Stimulated activated CD4-positive, alpha-beta T cell treated with anti-CD3 and anti-CD28 coated beads, Interleukin-4, amount 100 ng/mL, for 24 hours (primary cell): Measurements from ENCODE around the gene TNIK.
A peak's percentile ranks its signal among the peaks of the same experiment; 100 is the strongest.

Source experiments
- DNase-seq: peaks from one replicate; pipeline ENCODE4 v3.0.0-alpha.2; 2020

The TNIK gene

GRCh38 chr3:171358181-171358880 lies 101.9 kb downstream of the TNIK start:
- DNase-seq, result no peak

- no peak for DNase-seq
Observed at GRCh38 chr3:171357721-171358120, 102.5 kb downstream of the TNIK start.

- no peak for DNase-seq
Observed at GRCh38 chr3:171356251-171356650, 104.0 kb downstream of the TNIK start.

GRCh38 chr3:171354706-171355582 lies 105.3 kb downstream of the TNIK start:
- no peak for DNase-seq

GRCh38 chr3:171354049-171354705 lies 106.0 kb downstream of the TNIK start:
- no peak for DNase-seq

- no peak for DNase-seq
Observed at GRCh38 chr3:171353423-171353822, 106.8 kb downstream of the TNIK start.

GRCh38 chr3:171352387-171352935 lies 107.7 kb downstream of the TNIK start:
- DNase-seq, result no peak

- DNase-seq, result peak; percentile 11
Observed at GRCh38 chr3:171351676-171352075, 108.5 kb downstream of the TNIK start.

- DNase-seq, result no peak
Observed at GRCh38 chr3:171350364-171350763, 109.8 kb downstream of the TNIK start.

- no peak for DNase-seq
Observed at GRCh38 chr3:171349392-171349791, 110.8 kb downstream of the TNIK start.

- DNase-seq, result no peak
Observed at GRCh38 chr3:171348121-171348520, 112.1 kb downstream of the TNIK start.

- no peak for DNase-seq
Observed at GRCh38 chr3:171347301-171348039, 112.7 kb downstream of the TNIK start.

GRCh38 chr3:171346582-171347300 lies 113.5 kb downstream of the TNIK start:
- no peak for DNase-seq

- DNase-seq, result no peak
Observed at GRCh38 chr3:171346019-171346418, 114.2 kb downstream of the TNIK start.

GRCh38 chr3:171345107-171345843 lies 114.9 kb downstream of the TNIK start:
- no peak for DNase-seq

- no peak for DNase-seq
Observed at GRCh38 chr3:171343693-171344092, 116.5 kb downstream of the TNIK start.

- no peak for DNase-seq
Observed at GRCh38 chr3:171342783-171343420, 117.3 kb downstream of the TNIK start.

- DNase-seq, result no peak
Observed at GRCh38 chr3:171342200-171342599, 118.0 kb downstream of the TNIK start.

GRCh38 chr3:171340434-171340833 lies 119.8 kb downstream of the TNIK start:
- DNase-seq, result no peak

GRCh38 chr3:171339598-171339997 lies 120.6 kb downstream of the TNIK start:
- no peak for DNase-seq

GRCh38 chr3:171336406-171336805 lies 123.8 kb downstream of the TNIK start:
- no peak for DNase-seq
